GM23338 (cell line): ENCODE data around the gene COL6A3. TPM values are rescaled to one million over a fixed set of nuclear protein-coding genes. Genes with fewer than 3 reads are reported as not detected.

ENCODE experiments used
- ATAC-seq: fragments of 200-7000 bp; cut with Tn5 transposase; 3 replicates; pipeline ENCODE4 v1.9.1; 2020
- DNase-seq: peaks from one replicate; pipeline ENCODE4 v3.0.0-alpha.2; 2015; ENCODE audit warnings: low spot score
- H2AFZ ChIP-seq: fragments of 200-600 bp; sonication (generic); 2 replicates; pipeline ENCODE4 v1.8.0; 2016; ENCODE audit warnings: antibody characterized with exemption, mild to moderate bottlenecking, moderate library complexity
- H3F3A ChIP-seq: fragments of 200-600 bp; sonication (generic); replicated peaks from 2 replicates; pipeline ENCODE4 v1.8.0; 2017; ENCODE audit warnings: antibody characterized with exemption, mixed run types, low read depth
- H3K27ac ChIP-seq: fragments of 200-600 bp; sonication (generic); 2 replicates; pipeline ENCODE4 v1.6.1; 2016; ENCODE audit warnings: low read depth
- H3K27me3 ChIP-seq: fragments of 200-600 bp; sonication (generic); 2 replicates; pipeline ENCODE4 v1.8.0; 2016; ENCODE audit warnings: mild to moderate bottlenecking, mixed run types, moderate library complexity; ENCODE audit not compliant: insufficient read depth
- H3K36me3 ChIP-seq: fragments of 200-600 bp; sonication (generic); 2 replicates; pipeline ENCODE4 v1.8.0; 2016; ENCODE audit warnings: mild to moderate bottlenecking; ENCODE audit not compliant: insufficient read depth
- H3K4me1 ChIP-seq: fragments of 200-600 bp; sonication (generic); 2 replicates; pipeline ENCODE4 v1.8.0; 2016; ENCODE audit warnings: mild to moderate bottlenecking, moderate library complexity; ENCODE audit not compliant: insufficient read depth
- H3K4me2 ChIP-seq: fragments of 200-600 bp; sonication (generic); 2 replicates; pipeline ENCODE4 v1.7.1; 2017; ENCODE audit warnings: mixed run types
- H3K4me3 ChIP-seq: fragments of 200-600 bp; sonication (generic); 2 replicates; pipeline ENCODE4 v1.6.1; 2016; ENCODE audit warnings: mixed run types
- H3K79me2 ChIP-seq: fragments of 200-600 bp; sonication (generic); replicated peaks from 2 replicates; pipeline ENCODE4 v1.8.0; 2017; ENCODE audit warnings: mild to moderate bottlenecking; ENCODE audit not compliant: insufficient read depth
- H3K9me2 ChIP-seq: fragments of 200-600 bp; sonication (generic); 2 replicates; pipeline ENCODE4 v1.8.0; 2017; ENCODE audit not compliant: insufficient read depth
- H4K20me1 ChIP-seq: fragments of 200-600 bp; sonication (generic); replicated peaks from 2 replicates; pipeline ENCODE4 v1.8.0; 2017; ENCODE audit warnings: mild to moderate bottlenecking; ENCODE audit not compliant: insufficient read depth
- H3K27ac Mint-ChIP-seq: 2 replicates; pipeline ENCODE4 v1.8.0; 2020; ENCODE audit warnings: inconsistent platforms, mild to moderate bottlenecking, moderate library complexity, mixed read lengths
- H3K27me3 Mint-ChIP-seq: 3 replicates; pipeline ENCODE4 v1.8.0; 2022; ENCODE audit warnings: low read depth, mild to moderate bottlenecking, moderate library complexity, mixed read lengths, inconsistent platforms; ENCODE audit not compliant: insufficient read depth, poor library complexity
- H3K36me3 Mint-ChIP-seq: 3 replicates; pipeline ENCODE4 v1.8.0; 2021; ENCODE audit warnings: low read depth, mild to moderate bottlenecking, inconsistent platforms, moderate library complexity, mixed read lengths
- H3K4me1 Mint-ChIP-seq: 3 replicates; pipeline ENCODE4 v1.8.0; 2020; ENCODE audit warnings: mild to moderate bottlenecking, inconsistent platforms, mixed read lengths
- H3K4me3 Mint-ChIP-seq: 3 replicates; pipeline ENCODE4 v1.8.0; 2021; ENCODE audit warnings: moderate library complexity, mild to moderate bottlenecking, inconsistent platforms, mixed read lengths
- H3K9me3 Mint-ChIP-seq: 3 replicates; pipeline ENCODE4 v1.8.0; 2020; ENCODE audit warnings: moderate library complexity, mild to moderate bottlenecking, inconsistent platforms, mixed read lengths
- CREB1 ChIP-seq: fragments of 250-450 bp; sonication (Bioruptor Pico); IDR thresholded peaks from 2 replicates; pipeline ENCODE4 v1.5.0; 2020; ENCODE audit warnings: low read depth, mild to moderate bottlenecking, moderate library complexity
- EZH2 ChIP-seq: fragments of 200-600 bp; sonication (generic); IDR thresholded peaks from one replicate; pipeline ENCODE4 v1.8.0; 2017; ENCODE audit warnings: antibody characterized with exemption, mild to moderate bottlenecking, low read depth; ENCODE audit not compliant: unreplicated experiment
- JUNB ChIP-seq: IDR thresholded peaks from one replicate; pipeline ENCODE4 v1.6.1; 2016; ENCODE audit warnings: antibody characterized with exemption; ENCODE audit not compliant: unreplicated experiment
- POLR2AphosphoS5 ChIP-seq: IDR thresholded peaks from 2 replicates; pipeline ENCODE4 v1.6.1; 2016; ENCODE audit warnings: antibody characterized with exemption, low read depth
- STAT1 ChIP-seq: IDR thresholded peaks from one replicate; pipeline ENCODE4 v1.6.1; 2016; ENCODE audit warnings: antibody characterized with exemption; ENCODE audit not compliant: unreplicated experiment
- ZNF114 ChIP-seq: fragments of 250-450 bp; sonication (Bioruptor Pico); IDR thresholded peaks from 2 replicates; pipeline ENCODE4 v1.5.0; 2020; ENCODE audit warnings: mild to moderate bottlenecking, moderate library complexity
- ZNF331 ChIP-seq: fragments of 250-450 bp; sonication (Bioruptor Pico); IDR thresholded peaks from 2 replicates; pipeline ENCODE4 v1.5.0; 2020; ENCODE audit warnings: low read depth, mild to moderate bottlenecking, moderate library complexity
- polyA plus RNA-seq: library from polyadenylated mRNA; unstranded; fragments of >200 nt; fragmentation: Nextera tagmentation; extraction: Ambion mirVana; gene quantifications from 2 replicates; pipeline ENCODE4 v1.2.1, GENCODE V29; 2016
- total RNA-seq: library from RNA; depleted of rRNA; stranded (reverse); fragments of >200 nt; shearing (Covaris generic); gene quantifications from 2 replicates; pipeline ENCODE4 v1.2.3, GENCODE V29; 2014
- TF ChIP-seq, protein P1 (sequence below): IDR thresholded peaks from one replicate; pipeline ENCODE4 v1.6.1; 2018; ENCODE audit warnings: antibody characterized with exemption; ENCODE audit not compliant: unreplicated experiment
- TF ChIP-seq, protein P2 (sequence below): fragments of 250-450 bp; sonication (Bioruptor Pico); IDR thresholded peaks from 2 replicates; pipeline ENCODE4 v1.5.0; 2020; ENCODE audit warnings: mild to moderate bottlenecking, moderate library complexity
- TF ChIP-seq, protein P3 (sequence below): IDR thresholded peaks from 2 replicates; pipeline ENCODE4 v1.6.1; 2016; ENCODE audit warnings: antibody characterized with exemption

COL6A3 gene
- total and polyA plus RNA-seq, 2 experiments from 2014 or later, result 1.2 to 7.3 TPM

DNA sequence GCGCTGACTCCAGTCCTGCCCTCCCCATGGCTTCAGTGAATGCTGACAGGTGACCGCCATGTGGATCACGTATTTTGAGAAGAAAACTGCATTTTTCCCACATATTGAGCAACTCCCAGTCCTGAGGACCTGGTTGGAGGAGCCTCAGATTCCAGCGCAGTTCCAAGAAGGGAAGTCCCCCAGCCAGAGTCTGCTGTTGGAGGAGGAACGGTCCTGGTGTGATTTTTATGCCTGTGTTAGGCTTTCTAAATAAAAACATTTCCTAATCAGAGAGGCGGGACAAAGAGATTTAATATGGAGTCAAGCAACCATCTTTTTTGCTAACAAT lies 32.3 kb upstream of the COL6A3 start (continued):
- TF ChIP-seq, protein P1, sequence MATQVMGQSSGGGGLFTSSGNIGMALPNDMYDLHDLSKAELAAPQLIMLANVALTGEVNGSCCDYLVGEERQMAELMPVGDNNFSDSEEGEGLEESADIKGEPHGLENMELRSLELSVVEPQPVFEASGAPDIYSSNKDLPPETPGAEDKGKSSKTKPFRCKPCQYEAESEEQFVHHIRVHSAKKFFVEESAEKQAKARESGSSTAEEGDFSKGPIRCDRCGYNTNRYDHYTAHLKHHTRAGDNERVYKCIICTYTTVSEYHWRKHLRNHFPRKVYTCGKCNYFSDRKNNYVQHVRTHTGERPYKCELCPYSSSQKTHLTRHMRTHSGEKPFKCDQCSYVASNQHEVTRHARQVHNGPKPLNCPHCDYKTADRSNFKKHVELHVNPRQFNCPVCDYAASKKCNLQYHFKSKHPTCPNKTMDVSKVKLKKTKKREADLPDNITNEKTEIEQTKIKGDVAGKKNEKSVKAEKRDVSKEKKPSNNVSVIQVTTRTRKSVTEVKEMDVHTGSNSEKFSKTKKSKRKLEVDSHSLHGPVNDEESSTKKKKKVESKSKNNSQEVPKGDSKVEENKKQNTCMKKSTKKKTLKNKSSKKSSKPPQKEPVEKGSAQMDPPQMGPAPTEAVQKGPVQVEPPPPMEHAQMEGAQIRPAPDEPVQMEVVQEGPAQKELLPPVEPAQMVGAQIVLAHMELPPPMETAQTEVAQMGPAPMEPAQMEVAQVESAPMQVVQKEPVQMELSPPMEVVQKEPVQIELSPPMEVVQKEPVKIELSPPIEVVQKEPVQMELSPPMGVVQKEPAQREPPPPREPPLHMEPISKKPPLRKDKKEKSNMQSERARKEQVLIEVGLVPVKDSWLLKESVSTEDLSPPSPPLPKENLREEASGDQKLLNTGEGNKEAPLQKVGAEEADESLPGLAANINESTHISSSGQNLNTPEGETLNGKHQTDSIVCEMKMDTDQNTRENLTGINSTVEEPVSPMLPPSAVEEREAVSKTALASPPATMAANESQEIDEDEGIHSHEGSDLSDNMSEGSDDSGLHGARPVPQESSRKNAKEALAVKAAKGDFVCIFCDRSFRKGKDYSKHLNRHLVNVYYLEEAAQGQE, result no peak
- TF ChIP-seq CREB1 (CRISPR knock-in tag), result no peak

DNA sequence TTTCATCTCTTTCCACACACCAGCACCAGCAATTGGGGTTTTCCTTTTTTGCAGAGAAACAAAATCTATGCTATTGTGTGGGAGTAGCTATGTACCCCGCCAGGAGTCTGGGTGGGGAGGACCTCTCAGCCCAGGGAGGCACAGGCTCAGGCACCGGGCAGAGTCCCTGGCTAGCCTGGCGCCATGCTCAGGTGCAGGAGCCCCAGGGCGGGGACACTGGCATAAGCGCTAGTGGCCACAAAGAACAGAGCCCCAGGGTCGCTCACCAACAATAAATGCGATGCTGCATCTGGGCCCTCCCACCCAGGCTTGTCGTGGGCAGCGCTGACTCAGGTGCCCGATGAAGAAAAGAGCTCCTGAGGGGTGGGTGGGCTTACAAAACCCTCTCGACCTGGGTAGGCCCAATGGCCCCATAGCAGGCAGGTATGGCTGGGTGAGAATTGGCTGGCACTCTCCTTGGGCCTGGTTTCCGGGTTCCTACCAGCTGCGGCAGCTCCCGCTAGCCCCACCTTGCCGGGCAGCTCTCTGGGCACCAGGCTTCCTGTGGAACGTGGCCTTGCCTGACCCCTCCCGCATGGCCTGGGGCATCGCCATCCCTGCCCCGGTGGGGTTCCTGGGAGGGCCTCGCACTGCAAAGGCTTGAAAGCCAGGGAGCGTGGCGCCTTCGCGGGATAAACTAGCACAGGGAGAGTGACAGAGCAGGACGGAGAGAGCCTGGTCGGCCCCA lies 31.8 kb upstream of the COL6A3 start:
- Histone ChIP-seq H3K27me3 (no peaks in the 10 kb centered on the region), H3K9me2 (no peaks in the 10 kb centered on the region), H3K4me2 (no peak overlapping the region), H3F3A (no peaks in the 10 kb centered on the region), H3K27ac (no peak overlapping the region), H2AFZ (0 out of 2 replicates have a peak overlapping the region, but pooled peaks have one; percentile 43), H3K4me3 (no peak overlapping the region), H3K79me2 (no peaks in the 10 kb centered on the region), H3K4me1 (no peaks in the 10 kb centered on the region), H3K36me3 (no peaks in the 10 kb centered on the region), H4K20me1 (no peaks in the 10 kb centered on the region)
- Mint-ChIP-seq H3K27me3 (peaks cover 6% of the 10 kb centered on the region), H3K9me3 (no peaks in the 10 kb centered on the region), H3K4me1 (peaks cover 2% of the 10 kb centered on the region; the same call in 1 of the 3 replicates), H3K27ac (no peak overlapping the region), H3K36me3 (no peaks in the 10 kb centered on the region), H3K4me3 (no peak overlapping the region)
- ATAC-seq (peak; percentile 57), DNase-seq (no peak)
- TF ChIP-seq ZNF114 (CRISPR knock-in tag) (no peak), POLR2AphosphoS5 (no peak), STAT1 (no peak), EZH2 (no peak), CREB1 (CRISPR knock-in tag) (no peak), ZNF331 (CRISPR knock-in tag) (no peak), JUNB (no peak)
- TF ChIP-seq, protein P2, sequence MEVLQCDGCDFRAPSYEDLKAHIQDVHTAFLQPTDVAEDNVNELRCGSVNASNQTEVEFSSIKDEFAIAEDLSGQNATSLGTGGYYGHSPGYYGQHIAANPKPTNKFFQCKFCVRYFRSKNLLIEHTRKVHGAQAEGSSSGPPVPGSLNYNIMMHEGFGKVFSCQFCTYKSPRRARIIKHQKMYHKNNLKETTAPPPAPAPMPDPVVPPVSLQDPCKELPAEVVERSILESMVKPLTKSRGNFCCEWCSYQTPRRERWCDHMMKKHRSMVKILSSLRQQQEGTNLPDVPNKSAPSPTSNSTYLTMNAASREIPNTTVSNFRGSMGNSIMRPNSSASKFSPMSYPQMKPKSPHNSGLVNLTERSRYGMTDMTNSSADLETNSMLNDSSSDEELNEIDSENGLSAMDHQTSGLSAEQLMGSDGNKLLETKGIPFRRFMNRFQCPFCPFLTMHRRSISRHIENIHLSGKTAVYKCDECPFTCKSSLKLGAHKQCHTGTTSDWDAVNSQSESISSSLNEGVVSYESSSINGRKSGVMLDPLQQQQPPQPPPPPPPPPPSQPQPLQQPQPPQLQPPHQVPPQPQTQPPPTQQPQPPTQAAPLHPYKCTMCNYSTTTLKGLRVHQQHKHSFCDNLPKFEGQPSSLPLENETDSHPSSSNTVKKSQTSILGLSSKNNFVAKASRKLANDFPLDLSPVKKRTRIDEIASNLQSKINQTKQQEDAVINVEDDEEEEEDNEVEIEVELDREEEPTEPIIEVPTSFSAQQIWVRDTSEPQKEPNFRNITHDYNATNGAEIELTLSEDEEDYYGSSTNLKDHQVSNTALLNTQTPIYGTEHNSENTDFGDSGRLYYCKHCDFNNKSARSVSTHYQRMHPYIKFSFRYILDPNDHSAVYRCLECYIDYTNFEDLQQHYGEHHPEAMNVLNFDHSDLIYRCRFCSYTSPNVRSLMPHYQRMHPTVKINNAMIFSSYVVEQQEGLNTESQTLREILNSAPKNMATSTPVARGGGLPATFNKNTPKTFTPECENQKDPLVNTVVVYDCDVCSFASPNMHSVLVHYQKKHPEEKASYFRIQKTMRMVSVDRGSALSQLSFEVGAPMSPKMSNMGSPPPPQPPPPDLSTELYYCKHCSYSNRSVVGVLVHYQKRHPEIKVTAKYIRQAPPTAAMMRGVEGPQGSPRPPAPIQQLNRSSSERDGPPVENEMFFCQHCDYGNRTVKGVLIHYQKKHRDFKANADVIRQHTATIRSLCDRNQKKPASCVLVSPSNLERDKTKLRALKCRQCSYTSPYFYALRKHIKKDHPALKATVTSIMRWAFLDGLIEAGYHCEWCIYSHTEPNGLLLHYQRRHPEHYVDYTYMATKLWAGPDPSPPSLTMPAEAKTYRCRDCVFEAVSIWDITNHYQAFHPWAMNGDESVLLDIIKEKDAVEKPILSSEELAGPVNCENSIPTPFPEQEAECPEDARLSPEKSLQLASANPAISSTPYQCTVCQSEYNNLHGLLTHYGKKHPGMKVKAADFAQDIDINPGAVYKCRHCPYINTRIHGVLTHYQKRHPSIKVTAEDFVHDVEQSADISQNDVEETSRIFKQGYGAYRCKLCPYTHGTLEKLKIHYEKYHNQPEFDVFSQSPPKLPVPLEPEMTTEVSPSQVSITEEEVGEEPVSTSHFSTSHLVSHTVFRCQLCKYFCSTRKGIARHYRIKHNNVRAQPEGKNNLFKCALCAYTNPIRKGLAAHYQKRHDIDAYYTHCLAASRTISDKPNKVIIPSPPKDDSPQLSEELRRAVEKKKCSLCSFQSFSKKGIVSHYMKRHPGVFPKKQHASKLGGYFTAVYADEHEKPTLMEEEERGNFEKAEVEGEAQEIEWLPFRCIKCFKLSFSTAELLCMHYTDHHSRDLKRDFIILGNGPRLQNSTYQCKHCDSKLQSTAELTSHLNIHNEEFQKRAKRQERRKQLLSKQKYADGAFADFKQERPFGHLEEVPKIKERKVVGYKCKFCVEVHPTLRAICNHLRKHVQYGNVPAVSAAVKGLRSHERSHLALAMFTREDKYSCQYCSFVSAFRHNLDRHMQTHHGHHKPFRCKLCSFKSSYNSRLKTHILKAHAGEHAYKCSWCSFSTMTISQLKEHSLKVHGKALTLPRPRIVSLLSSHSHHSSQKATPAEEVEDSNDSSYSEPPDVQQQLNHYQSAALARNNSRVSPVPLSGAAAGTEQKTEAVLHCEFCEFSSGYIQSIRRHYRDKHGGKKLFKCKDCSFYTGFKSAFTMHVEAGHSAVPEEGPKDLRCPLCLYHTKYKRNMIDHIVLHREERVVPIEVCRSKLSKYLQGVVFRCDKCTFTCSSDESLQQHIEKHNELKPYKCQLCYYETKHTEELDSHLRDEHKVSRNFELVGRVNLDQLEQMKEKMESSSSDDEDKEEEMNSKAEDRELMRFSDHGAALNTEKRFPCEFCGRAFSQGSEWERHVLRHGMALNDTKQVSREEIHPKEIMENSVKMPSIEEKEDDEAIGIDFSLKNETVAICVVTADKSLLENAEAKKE (CRISPR knock-in tag), result no peak
- TF ChIP-seq, protein P1, result no peak
- TF ChIP-seq, protein P3, sequence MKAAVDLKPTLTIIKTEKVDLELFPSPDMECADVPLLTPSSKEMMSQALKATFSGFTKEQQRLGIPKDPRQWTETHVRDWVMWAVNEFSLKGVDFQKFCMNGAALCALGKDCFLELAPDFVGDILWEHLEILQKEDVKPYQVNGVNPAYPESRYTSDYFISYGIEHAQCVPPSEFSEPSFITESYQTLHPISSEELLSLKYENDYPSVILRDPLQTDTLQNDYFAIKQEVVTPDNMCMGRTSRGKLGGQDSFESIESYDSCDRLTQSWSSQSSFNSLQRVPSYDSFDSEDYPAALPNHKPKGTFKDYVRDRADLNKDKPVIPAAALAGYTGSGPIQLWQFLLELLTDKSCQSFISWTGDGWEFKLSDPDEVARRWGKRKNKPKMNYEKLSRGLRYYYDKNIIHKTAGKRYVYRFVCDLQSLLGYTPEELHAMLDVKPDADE, result no peak
